Activated CD4-positive, alpha-beta T cell treated with anti-CD3 and anti-CD28 coated beads, Interleukin-2, amount 10 ng/mL, durations not matched to agents 7 days and 5 days (primary cell): ENCODE data around the gene RASGRP4. TPM values are rescaled to one million over a fixed set of nuclear protein-coding genes. Genes with fewer than 3 reads are reported as not detected.
"Not testable (repeated sequence)": the region's sequence is repeated elsewhere in the genome, so short reads cannot be mapped to it uniquely, and the experiment has no call there.

Source experiments
- CTCF ChIA-PET: fragments of 350-600 bp; sonication (Branson Sonifier 250); formaldehyde crosslinking; loops from one replicate; lab custom pipeline; 2021; ENCODE audit warnings: antibody characterized with exemption; lab: Charles Lee
- POLR2A ChIA-PET: fragments of 350-600 bp; sonication (Branson Sonifier 250); formaldehyde crosslinking; loops from one replicate; lab custom pipeline; 2021; ENCODE audit warnings: antibody characterized with exemption; lab: Charles Lee
- DNase-seq: peaks from one replicate; pipeline ENCODE4 v3.0.0-alpha.2; 2020
- H3K27ac Mint-ChIP-seq: one replicate; pipeline ENCODE4 v1.8.0; 2021; ENCODE audit warnings: mild to moderate bottlenecking, moderate library complexity, mixed read lengths
- H3K27me3 Mint-ChIP-seq: one replicate; pipeline ENCODE4 v1.8.0; 2021; ENCODE audit warnings: mixed read lengths
- H3K36me3 Mint-ChIP-seq: one replicate; pipeline ENCODE4 v1.8.0; 2021; ENCODE audit warnings: low read depth, mixed read lengths
- H3K4me1 Mint-ChIP-seq: one replicate; pipeline ENCODE4 v1.8.0; 2021; ENCODE audit warnings: mixed read lengths
- H3K4me3 Mint-ChIP-seq: one replicate; pipeline ENCODE4 v1.8.0; 2021; ENCODE audit warnings: mild to moderate bottlenecking, moderate library complexity, mixed read lengths
- H3K9me3 Mint-ChIP-seq: one replicate; pipeline ENCODE4 v1.8.0; 2021; ENCODE audit warnings: mixed read lengths
- total RNA-seq, 2 experiments: library from RNA; stranded (reverse); gene quantifications; one replicate each; pipeline ENCODE4 v1.2.3, GENCODE V29; 2021

The RASGRP4 gene
- total RNA-seq, 2 experiments from 2014 or later, result 2.6 to 3.8 TPM

- no peak for DNase-seq
- POLR2A ChIA-PET, result no interaction called here
- no peaks in the 10 kb centered on the region for H3K36me3 Mint-ChIP-seq
- H3K4me1 Mint-ChIP-seq, result peaks cover 33% of the 10 kb centered on the region
- no peaks in the 10 kb centered on the region for H3K27me3 Mint-ChIP-seq
- no peaks in the 10 kb centered on the region for H3K9me3 Mint-ChIP-seq
- CTCF ChIA-PET, result interaction anchor here (0.8 kb wide), 1 partner anchor 20 kb away, joined by 3 read pairs; the partner anchor contains the start of gene FAM98C
- H3K27ac Mint-ChIP-seq, result no peak overlapping the region
- no peak overlapping the region for H3K4me3 Mint-ChIP-seq
Observed at GRCh38 chr19:38422438-38422837, 3.6 kb downstream of the RASGRP4 start.

- no peak overlapping the region for H3K4me3 Mint-ChIP-seq
- H3K27ac Mint-ChIP-seq, result no peak overlapping the region
- CTCF ChIA-PET, result interaction anchor here (3.0 kb wide), 1 partner anchor 19 kb away, joined by 23 read pairs; the partner anchor contains the start of gene FAM98C
- POLR2A ChIA-PET, result no interaction called here
- no peak for DNase-seq
- H3K4me1 Mint-ChIP-seq, result peaks cover 35% of the 10 kb centered on the region
- no peaks in the 10 kb centered on the region for H3K27me3 Mint-ChIP-seq
- no peaks in the 10 kb centered on the region for H3K9me3 Mint-ChIP-seq
- no peaks in the 10 kb centered on the region for H3K36me3 Mint-ChIP-seq
Observed at GRCh38 chr19:38421856-38422255, 4.2 kb downstream of the RASGRP4 start.

GRCh38 chr19:38420935-38421334 lies 5.1 kb downstream of the RASGRP4 start:
- Mint-ChIP-seq H3K4me3 (no peak overlapping the region), H3K36me3 (no peaks in the 10 kb centered on the region), H3K27ac (no peak overlapping the region), H3K4me1 (peaks cover 34% of the 10 kb centered on the region), H3K9me3 (no peaks in the 10 kb centered on the region), H3K27me3 (no peaks in the 10 kb centered on the region)
- CTCF ChIA-PET, result interaction anchor here (1.5 to 3.0 kb wide), 2 partner anchors 18 to 509 kb away, joined by 4 to 23 read pairs; partner anchors contain the start of genes FAM98C and SARS2
- POLR2A ChIA-PET, result no interaction called here
- no peak for DNase-seq

GRCh38 chr19:38417544-38418506 lies 8.2 kb downstream of the RASGRP4 start:
- Mint-ChIP-seq H3K36me3 (no peaks in the 10 kb centered on the region), H3K4me1 (peaks cover 26% of the 10 kb centered on the region), H3K4me3 (peak overlapping the region; percentile 71)

GRCh38 chr19:38417146-38417543 lies 8.9 kb downstream of the RASGRP4 start:
- Mint-ChIP-seq H3K9me3 (no peaks in the 10 kb centered on the region), H3K4me1 (peaks cover 26% of the 10 kb centered on the region), H3K27me3 (no peaks in the 10 kb centered on the region), H3K27ac (peak overlapping the region; percentile 61), H3K36me3 (no peaks in the 10 kb centered on the region), H3K4me3 (peak overlapping the region; percentile 71)
- ChIA-PET CTCF (interaction anchor here (7.2 kb wide), 1 partner anchor 13 kb away, joined by 66 read pairs; the partner anchor contains the start of gene FAM98C), POLR2A (no interaction called here)
- DNase-seq, result no peak

More at GRCh38 chr19:38417544-38418506, 8.2 kb downstream of the RASGRP4 start:
- DNase-seq, result peak; percentile 65
- CTCF ChIA-PET, result interaction anchor here (7.2 kb wide), 1 partner anchor 13 kb away, joined by 66 read pairs; the partner anchor contains the start of gene FAM98C
- no peaks in the 10 kb centered on the region for H3K27me3 Mint-ChIP-seq
- H3K9me3 Mint-ChIP-seq, result no peaks in the 10 kb centered on the region
- POLR2A ChIA-PET, result no interaction called here
- peak overlapping the region; percentile 61 for H3K27ac Mint-ChIP-seq

GRCh38 chr19:38413416-38413815 lies 12.6 kb downstream of the RASGRP4 start:
- Mint-ChIP-seq H3K4me1 (peaks cover 19% of the 10 kb centered on the region), H3K9me3 (no peaks in the 10 kb centered on the region), H3K4me3 (no peak overlapping the region), H3K27me3 (no peaks in the 10 kb centered on the region), H3K36me3 (peaks cover 2% of the 10 kb centered on the region), H3K27ac (no peak overlapping the region)
- CTCF ChIA-PET, result interaction anchor here (7.2 kb wide), 1 partner anchor 9 kb away, joined by 66 read pairs; the partner anchor contains the start of gene FAM98C
- POLR2A ChIA-PET, result no interaction called here
- DNase-seq, result no peak

- H3K4me1 Mint-ChIP-seq, result peaks cover 16% of the 10 kb centered on the region
- CTCF ChIA-PET, result interaction anchor here (7.2 kb wide), 1 partner anchor 9 kb away, joined by 66 read pairs; the partner anchor contains the start of gene FAM98C
- H3K36me3 Mint-ChIP-seq, result peaks cover 3% of the 10 kb centered on the region
- DNase-seq, result no peak
- H3K9me3 Mint-ChIP-seq, result no peaks in the 10 kb centered on the region
- no peak overlapping the region for H3K4me3 Mint-ChIP-seq
- H3K27ac Mint-ChIP-seq, result no peak overlapping the region
- POLR2A ChIA-PET, result no interaction called here
- no peaks in the 10 kb centered on the region for H3K27me3 Mint-ChIP-seq
Observed at GRCh38 chr19:38412961-38413360, 13.1 kb downstream of the RASGRP4 start.

GRCh38 chr19:38412491-38412890 lies 13.5 kb downstream of the RASGRP4 start:
- H3K4me3 Mint-ChIP-seq, result no peak overlapping the region

GRCh38 chr19:38411898-38412297 lies 14.1 kb downstream of the RASGRP4 start:
- POLR2A ChIA-PET, H3K9me3 Mint-ChIP-seq, H3K27me3 Mint-ChIP-seq, H3K4me3 Mint-ChIP-seq, DNase-seq, H3K36me3 Mint-ChIP-seq, H3K27ac Mint-ChIP-seq, H3K4me1 Mint-ChIP-seq: not testable (repeated sequence)
- CTCF ChIA-PET, result interaction anchor here (1.5 to 7.2 kb wide), 2 partner anchors 8 to 34 kb away, joined by 3 to 66 read pairs; partner anchors contain the start of gene FAM98C

More at GRCh38 chr19:38412491-38412890, 13.5 kb downstream of the RASGRP4 start:
- peaks cover 4% of the 10 kb centered on the region for H3K36me3 Mint-ChIP-seq
- H3K27ac Mint-ChIP-seq, result no peak overlapping the region
- H3K27me3 Mint-ChIP-seq, result no peaks in the 10 kb centered on the region
- no peak for DNase-seq
- ChIA-PET CTCF (interaction anchor here (1.5 to 7.2 kb wide), 2 partner anchors 8 to 35 kb away, joined by 3 to 66 read pairs; partner anchors contain the start of gene FAM98C), POLR2A (no interaction called here)
- H3K9me3 Mint-ChIP-seq, result no peaks in the 10 kb centered on the region
- peaks cover 11% of the 10 kb centered on the region for H3K4me1 Mint-ChIP-seq

GRCh38 chr19:38411041-38411712 lies 14.8 kb downstream of the RASGRP4 start:
- Mint-ChIP-seq H3K4me1 (no peaks in the 10 kb centered on the region), H3K36me3 (peaks cover 9% of the 10 kb centered on the region), H3K27me3 (no peaks in the 10 kb centered on the region), H3K9me3 (no peaks in the 10 kb centered on the region), H3K27ac (no peak overlapping the region), H3K4me3 (no peak overlapping the region)
- DNase-seq, result no peak
- CTCF ChIA-PET, result interaction anchor here (1.5 to 7.2 kb wide), 2 partner anchors 7 to 33 kb away, joined by 3 to 66 read pairs; partner anchors contain the start of gene FAM98C
- POLR2A ChIA-PET, result no interaction called here

- H3K27me3 Mint-ChIP-seq, H3K4me3 Mint-ChIP-seq, POLR2A ChIA-PET, H3K9me3 Mint-ChIP-seq, H3K27ac Mint-ChIP-seq, H3K4me1 Mint-ChIP-seq, DNase-seq: not testable (repeated sequence)
- CTCF ChIA-PET, result interaction anchor here (7.2 kb wide), 1 partner anchor 6 kb away, joined by 66 read pairs; the partner anchor contains the start of gene FAM98C
- H3K36me3 Mint-ChIP-seq, result peaks cover 10% of the 10 kb centered on the region
Observed at GRCh38 chr19:38410407-38410806, 15.6 kb downstream of the RASGRP4 start.

- Mint-ChIP-seq H3K4me3 (no peak overlapping the region), H3K27me3 (no peaks in the 10 kb centered on the region), H3K9me3 (no peaks in the 10 kb centered on the region), H3K27ac (no peak overlapping the region), H3K4me1 (peaks cover 8% of the 10 kb centered on the region), H3K36me3 (peaks cover 16% of the 10 kb centered on the region)
- CTCF ChIA-PET, result no interaction called here
- DNase-seq, result no peak
- POLR2A ChIA-PET, result no interaction called here
Observed at GRCh38 chr19:38409631-38410133, 16.3 kb downstream of the RASGRP4 start.
